SK-N-MC (cell line): ENCODE data around the gene PLK1.
A peak's percentile ranks its signal among the peaks of the same experiment; 100 is the strongest.
"Not testable (repeated sequence)": the region's sequence is repeated elsewhere in the genome, so short reads cannot be mapped to it uniquely, and the experiment has no call there.

Source experiments
- DNase-seq: peaks from one replicate; pipeline ENCODE4 v3.0.0-alpha.2; 2011; ENCODE audit warnings: low read depth, low spot score
- H3K27ac ChIP-seq: fragments of 200-600 bp; sonication (generic); 2 replicates; pipeline ENCODE4 v1.5.1; 2016; ENCODE audit warnings: mixed run types
- H3K36me3 ChIP-seq: fragments of 200-600 bp; sonication (generic); 2 replicates; pipeline ENCODE4 v1.6.1; 2017; ENCODE audit warnings: antibody characterized with exemption, low read length, mixed read lengths; ENCODE audit not compliant: insufficient read depth
- H3K4me3 ChIP-seq: fragments of 200-600 bp; sonication (generic); 2 replicates; pipeline ENCODE4 v1.5.1; 2016
- H3K9ac ChIP-seq: fragments of 200-600 bp; sonication (generic); 2 replicates; pipeline ENCODE4 v1.8.0; 2017; ENCODE audit warnings: mixed run types, mixed read lengths; ENCODE audit not compliant: insufficient read length
- H3K9me3 ChIP-seq: fragments of 200-600 bp; sonication (generic); 2 replicates; pipeline ENCODE4 v1.6.1; 2017; ENCODE audit warnings: low read depth, mild to moderate bottlenecking, antibody characterized with exemption, low read length, moderate library complexity, mixed read lengths
- EZH2 ChIP-seq: fragments of 200-600 bp; sonication (generic); IDR thresholded peaks from one replicate; pipeline ENCODE4 v1.6.1; 2017; ENCODE audit warnings: antibody characterized with exemption
- FOXP2 ChIP-seq: optimal IDR thresholded peaks from 2 replicates; pipeline ENCODE3; 2011; ENCODE audit warnings: mild to moderate bottlenecking, moderate library complexity; ENCODE audit not compliant: insufficient read depth; ENCODE audit errors: extremely low read length, control extremely low read depth
- POLR2AphosphoS5 ChIP-seq: IDR thresholded peaks from 2 replicates; pipeline ENCODE4 v1.6.1; 2012; ENCODE audit warnings: mild to moderate bottlenecking, low read depth, low read length, borderline replicate concordance

PLK1 gene

DNA sequence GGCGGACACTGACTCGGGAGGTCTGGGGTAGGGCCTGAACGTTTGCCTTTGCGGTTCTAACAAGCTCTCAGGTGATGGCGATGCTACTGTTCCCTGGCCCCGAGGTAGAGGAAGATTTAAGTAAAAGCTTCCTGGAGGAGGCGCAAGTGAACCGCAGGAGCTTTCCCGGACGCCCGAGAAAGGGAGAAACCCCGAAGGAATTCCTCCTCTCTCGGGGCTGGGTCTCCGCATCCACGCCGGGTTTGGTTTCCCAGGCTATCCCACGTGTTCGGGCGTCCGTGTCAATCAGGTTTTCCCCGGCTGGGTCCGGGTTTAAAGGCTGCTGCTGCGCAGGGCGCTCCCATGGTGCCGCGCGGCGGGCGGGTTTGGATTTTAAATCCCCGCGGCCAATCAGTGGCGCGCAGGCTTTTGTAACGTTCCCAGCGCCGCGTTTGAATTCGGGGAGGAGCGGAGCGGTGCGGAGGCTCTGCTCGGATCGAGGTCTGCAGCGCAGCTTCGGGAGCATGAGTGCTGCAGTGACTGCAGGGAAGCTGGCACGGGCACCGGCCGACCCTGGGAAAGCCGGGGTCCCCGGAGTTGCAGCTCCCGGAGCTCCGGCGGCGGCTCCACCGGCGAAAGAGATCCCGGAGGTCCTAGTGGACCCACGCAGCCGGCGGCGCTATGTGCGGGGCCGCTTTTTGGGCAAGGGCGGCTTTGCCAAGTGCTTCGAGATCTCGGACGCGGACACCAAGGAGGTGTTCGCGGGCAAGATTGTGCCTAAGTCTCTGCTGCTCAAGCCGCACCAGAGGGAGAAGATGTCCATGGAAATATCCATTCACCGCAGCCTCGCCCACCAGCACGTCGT, at the start of gene PLK1:
Gene PLK1, plus strand, starts transcription at position 460 of the 844 bp plus-strand sequence. Its CDS starts 44 bp downstream, at position 504.
- peak within 1 kb of the TSS; percentile 89 for H3K9ac ChIP-seq
- TF ChIP-seq POLR2AphosphoS5 (peak; percentile 79), EZH2 (no peak), FOXP2 (no peak)
- H3K36me3 ChIP-seq = peaks cover 38% of the 10 kb centered on the region
- DNase-seq = peak; percentile 42
- H3K4me3 ChIP-seq = peak within 1 kb of the TSS; percentile 86
- H3K27ac ChIP-seq = peak within 1 kb of the TSS; percentile 63
- no peaks in the 10 kb centered on the region for H3K9me3 ChIP-seq

DNA sequence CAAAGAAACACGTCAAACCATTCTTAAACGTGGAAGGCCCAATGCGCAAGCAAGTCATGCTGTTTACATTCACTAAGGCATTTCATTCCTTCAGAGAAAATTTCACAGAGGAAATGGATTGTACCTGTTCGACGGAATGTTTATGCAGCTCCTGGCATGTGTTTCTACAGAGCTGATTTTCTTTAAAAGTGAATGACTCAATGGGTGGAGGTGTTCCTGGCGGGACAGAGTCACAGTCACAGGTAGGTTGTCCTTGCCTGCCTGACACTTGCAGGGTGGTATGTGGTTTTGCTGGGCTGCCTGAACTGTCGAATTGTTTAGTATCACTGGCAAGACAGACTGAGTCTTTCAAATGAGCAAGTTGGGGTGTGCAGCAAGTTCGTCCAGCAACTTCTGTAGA, 49.2 kb upstream of the PLK1 start:
- no peak for TF ChIP-seq EZH2
- no peak for TF ChIP-seq FOXP2
- no peak for TF ChIP-seq POLR2AphosphoS5
- H3K9me3 ChIP-seq = no peaks in the 10 kb centered on the region
- H3K9ac ChIP-seq = no peak overlapping the region
- no peak for DNase-seq
- no peak overlapping the region for H3K27ac ChIP-seq
- no peak overlapping the region for H3K4me3 ChIP-seq
- peaks cover 63% of the 10 kb centered on the region for H3K36me3 ChIP-seq

DNA sequence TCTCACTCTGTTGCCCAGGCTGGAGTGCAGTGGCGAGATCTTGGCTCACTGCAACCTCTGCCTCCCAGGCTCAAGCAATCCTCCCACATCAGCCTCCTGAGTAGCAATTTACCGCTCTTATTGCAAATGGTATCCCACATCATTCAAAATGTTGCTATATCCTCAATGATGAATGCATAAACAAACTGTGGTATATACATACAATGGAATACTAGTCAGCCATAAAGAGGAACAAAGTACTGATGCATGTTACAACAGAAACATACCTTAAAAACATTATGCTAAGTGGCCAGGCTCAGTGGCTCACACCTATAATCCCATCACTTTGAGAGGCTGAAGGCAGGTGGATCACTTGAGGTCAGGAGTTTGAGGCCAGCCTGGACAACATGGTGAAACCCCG, 46.8 kb upstream of the PLK1 start:
- peaks cover 59% of the 10 kb centered on the region for H3K36me3 ChIP-seq
- not testable (repeated sequence) for H3K9ac ChIP-seq, H3K27ac ChIP-seq, DNase-seq, H3K4me3 ChIP-seq, H3K9me3 ChIP-seq

DNA sequence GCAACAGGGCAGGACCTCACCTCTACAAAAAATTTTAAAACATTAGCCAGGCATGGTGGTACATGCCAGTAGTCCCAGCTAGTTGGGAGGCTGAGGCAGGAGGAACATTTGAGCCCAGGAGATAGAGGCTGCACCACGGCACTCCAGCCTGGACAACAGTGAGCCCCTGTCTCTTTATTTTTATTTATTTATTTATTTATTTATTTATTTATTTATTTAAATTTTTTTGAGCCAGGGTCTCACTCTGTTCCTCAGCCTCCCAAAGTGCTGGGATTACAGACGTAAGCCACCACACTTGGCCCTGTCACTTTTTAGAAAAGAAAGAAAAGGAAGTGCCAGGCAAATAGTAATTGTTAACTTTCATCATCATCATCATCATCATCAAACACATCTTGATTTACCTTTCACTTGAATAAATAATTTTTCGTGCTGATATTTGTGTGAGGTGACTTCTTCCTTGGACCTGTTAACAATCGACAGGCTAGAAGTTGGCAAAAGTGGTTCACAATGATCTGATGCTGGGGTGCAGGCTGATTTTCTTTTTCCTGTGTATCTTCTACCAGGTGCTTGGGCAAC, 44.1 kb upstream of the PLK1 start:
- Histone ChIP-seq H3K9ac (no peak overlapping the region), H3K36me3 (peaks cover 44% of the 10 kb centered on the region), H3K27ac (no peak overlapping the region), H3K4me3 (no peak overlapping the region), H3K9me3 (no peaks in the 10 kb centered on the region)
- DNase-seq = no peak
- TF ChIP-seq FOXP2 = no peak
- TF ChIP-seq POLR2AphosphoS5 = no peak
- no peak for TF ChIP-seq EZH2

DNA sequence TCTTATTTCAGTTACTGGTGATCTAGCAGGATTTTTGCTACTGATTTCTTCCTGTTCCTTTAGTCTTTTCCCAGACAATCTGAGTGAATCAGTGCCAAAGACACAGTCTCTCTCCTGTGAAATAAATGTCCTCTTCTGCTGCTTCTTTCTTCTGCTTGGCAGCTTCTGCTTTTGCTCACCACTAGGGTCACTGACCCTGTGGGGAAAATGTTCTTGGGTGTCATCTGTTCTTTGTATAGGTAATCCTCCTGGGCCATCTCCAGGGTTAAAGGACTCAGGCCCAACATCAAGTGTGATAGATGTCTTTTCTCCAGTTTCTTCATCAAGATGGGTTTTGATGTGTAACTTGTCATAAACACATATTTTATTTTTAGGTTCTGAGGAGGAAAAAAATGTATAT, 42.7 kb upstream of the PLK1 start:
- H3K36me3 ChIP-seq = peaks cover 34% of the 10 kb centered on the region
- TF ChIP-seq POLR2AphosphoS5 (no peak), FOXP2 (no peak), EZH2 (no peak)
- no peak for DNase-seq

DNA sequence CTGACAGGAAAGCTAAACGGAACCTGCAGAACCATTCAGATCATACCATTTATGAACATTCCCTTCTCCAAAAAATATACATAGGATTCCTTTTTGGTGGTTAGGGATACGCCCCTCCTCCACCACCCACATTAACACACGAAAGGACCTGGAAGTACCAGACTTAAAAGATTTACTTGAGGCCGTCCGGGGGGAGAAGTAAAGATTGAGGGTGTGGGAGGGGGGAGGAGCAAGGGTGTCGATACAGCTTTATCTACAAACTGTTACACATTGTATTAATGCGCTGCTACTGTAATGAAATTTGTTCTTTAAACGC, 38.1 kb upstream of the PLK1 start:
- Histone ChIP-seq H3K27ac (peak overlapping the region; percentile 88), H3K36me3 (peaks cover 40% of the 10 kb centered on the region), H3K9me3 (no peaks in the 10 kb centered on the region), H3K4me3 (peak overlapping the region; percentile 100), H3K9ac (peak overlapping the region; percentile 99)
- no peak for DNase-seq
- TF ChIP-seq FOXP2 = no peak
- no peak for TF ChIP-seq EZH2
- no peak for TF ChIP-seq POLR2AphosphoS5

More for the DNA sequence above, 42.7 kb upstream of the PLK1 start:
- Histone ChIP-seq H3K27ac (no peak overlapping the region), H3K9me3 (no peaks in the 10 kb centered on the region), H3K4me3 (no peak overlapping the region), H3K9ac (no peak overlapping the region)

DNA sequence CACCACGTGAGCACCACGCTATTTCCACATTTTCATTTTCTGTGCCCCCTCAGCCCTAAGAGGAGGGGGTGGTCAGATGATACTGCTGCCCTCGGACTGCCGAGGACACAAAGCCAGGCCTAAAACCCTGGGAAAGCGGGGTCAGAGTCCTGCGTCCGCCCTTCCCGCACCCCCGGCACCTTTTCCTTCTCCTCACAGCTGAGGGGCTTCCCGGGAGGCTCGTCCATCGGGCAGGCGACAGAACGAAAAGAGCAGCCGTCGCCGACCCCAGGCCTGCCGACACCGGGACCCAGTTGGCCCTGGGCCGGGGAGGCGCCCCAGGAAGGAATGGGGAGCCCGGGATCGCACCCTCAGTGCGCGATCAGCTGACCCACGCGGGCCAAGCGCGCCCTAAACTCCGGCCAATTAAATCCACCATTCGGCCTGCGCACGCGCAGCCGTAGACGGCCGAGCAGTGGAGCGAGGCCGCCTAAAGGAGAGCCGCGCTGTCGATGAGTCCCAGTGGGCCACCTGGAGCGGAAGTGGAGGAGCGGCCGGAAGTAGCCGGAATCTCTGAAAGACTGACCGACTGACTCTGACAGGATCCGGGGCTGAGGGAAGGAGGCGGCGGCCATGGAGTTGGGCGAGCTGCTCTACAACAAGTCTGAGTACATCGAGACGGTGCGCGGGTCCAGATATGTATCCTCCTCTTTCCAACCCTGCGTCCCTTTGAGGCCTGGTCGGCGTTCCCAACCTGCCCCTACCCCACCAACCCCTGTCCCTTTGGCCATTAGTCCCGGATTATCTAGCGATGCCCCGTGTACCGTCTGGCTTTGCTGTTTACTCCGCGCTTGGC, 37.5 kb upstream of the PLK1 start, which contains the start of the genes DCTN5 and PALB2:
Gene DCTN5, plus strand, starts transcription at position 536 of the 835 bp plus-strand sequence. Its CDS starts 77 bp downstream, at position 613.
Gene PALB2, minus strand, starts transcription at position 380 of the 835 bp plus-strand sequence. Its CDS starts 153 bp downstream, at position 227.
- Histone ChIP-seq H3K36me3 (peaks cover 40% of the 10 kb centered on the region), H3K9me3 (peaks cover 6% of the 10 kb centered on the region; the same call in 1 of the 2 replicates), H3K27ac (peak within 1 kb of the TSS; percentile 88), H3K4me3 (peak within 1 kb of the TSS; percentile 100), H3K9ac (peak within 1 kb of the TSS; percentile 99)
- peak; percentile 26 for DNase-seq
- TF ChIP-seq FOXP2 = no peak
- TF ChIP-seq EZH2 = no peak
- TF ChIP-seq POLR2AphosphoS5 = peak; percentile 79

DNA sequence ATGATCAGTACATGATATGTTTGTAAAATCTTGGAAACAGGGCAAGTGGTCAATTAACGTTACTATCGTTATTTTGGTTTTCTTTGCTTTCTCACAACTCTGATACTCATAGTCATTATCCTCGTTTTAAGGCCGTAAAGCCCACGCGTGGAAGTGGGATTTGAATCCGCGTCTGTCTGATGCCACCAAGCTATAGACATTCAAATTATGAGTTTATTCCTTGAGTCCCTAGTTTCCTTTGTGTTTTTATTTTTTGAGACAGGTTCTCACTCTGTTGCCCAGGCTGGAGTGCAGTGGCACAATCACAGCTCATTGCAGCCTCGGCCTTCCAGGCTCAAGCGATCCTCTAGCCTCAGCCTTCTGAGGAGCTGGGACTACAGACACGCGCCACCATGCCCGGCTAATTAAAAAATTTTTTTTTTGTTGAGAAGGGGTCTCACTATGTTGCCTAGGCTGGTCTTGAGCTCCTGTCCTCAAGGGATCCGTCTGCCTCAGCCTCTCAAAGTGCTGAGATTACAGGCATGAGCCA, 36.4 kb upstream of the PLK1 start:
- H3K27ac ChIP-seq = no peak overlapping the region
- peak overlapping the region; percentile 100 for H3K4me3 ChIP-seq
- TF ChIP-seq EZH2 (no peak), POLR2AphosphoS5 (no peak), FOXP2 (no peak)
- peak overlapping the region; percentile 99 for H3K9ac ChIP-seq
- peaks cover 52% of the 10 kb centered on the region for H3K36me3 ChIP-seq
- DNase-seq = no peak
- peaks cover 8% of the 10 kb centered on the region; the same call in 1 of the 2 replicates for H3K9me3 ChIP-seq
